ENCODE results near the gene PHC1. TPM values are rescaled to one million over a fixed set of nuclear protein-coding genes. Genes with fewer than 3 reads are reported as not detected.

Gene PHC1
- total RNA-seq, 4 donors from 2014 or later: 4.6 to 14.9 (median 11.0) TPM

DNA sequence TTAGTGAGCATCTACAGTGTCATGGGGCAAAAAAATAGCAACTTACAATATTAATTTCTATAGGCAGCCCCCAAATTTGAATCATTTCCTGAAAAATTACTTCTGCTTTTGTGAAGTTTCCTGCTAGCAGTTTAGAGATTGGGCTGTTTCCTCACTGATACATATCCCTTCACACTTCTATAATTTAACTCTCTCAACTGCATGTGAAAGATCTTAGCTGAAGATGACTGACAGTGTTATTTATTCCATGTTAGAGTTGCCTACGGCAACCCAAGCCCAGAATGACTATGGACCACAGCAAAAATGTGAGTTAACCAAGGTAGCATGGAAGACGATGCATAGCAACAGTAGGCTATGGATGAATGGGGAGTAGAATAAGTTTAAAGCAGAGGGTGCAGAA is 75.1 kb downstream of the PHC1 start, which contains the start of gene KLRG1:
Gene KLRG1 (plus strand): TSS at position 134 of the 400 bp plus-strand sequence. CDS start 90 bp downstream, at position 224.
- DNase-seq (ENCODE audit: low spot score in 2 of 2): no peak
- H3K4me3 ChIP-seq (ENCODE audit: low read depth, poor library complexity, severe bottlenecking): no peak within 1 kb of the TSS
- WGBS, 2 donors: 70 to 82% methylated on average over 2 of the region's 2 CpGs
- intact Hi-C loops (cut with DNase I; ENCODE audit: low total_unique reads): no loop called here
- TF ChIP-seq POLR2A (IDR thresholded peaks at IDR 0.05): no peak
- TF ChIP-seq, protein P1, sequence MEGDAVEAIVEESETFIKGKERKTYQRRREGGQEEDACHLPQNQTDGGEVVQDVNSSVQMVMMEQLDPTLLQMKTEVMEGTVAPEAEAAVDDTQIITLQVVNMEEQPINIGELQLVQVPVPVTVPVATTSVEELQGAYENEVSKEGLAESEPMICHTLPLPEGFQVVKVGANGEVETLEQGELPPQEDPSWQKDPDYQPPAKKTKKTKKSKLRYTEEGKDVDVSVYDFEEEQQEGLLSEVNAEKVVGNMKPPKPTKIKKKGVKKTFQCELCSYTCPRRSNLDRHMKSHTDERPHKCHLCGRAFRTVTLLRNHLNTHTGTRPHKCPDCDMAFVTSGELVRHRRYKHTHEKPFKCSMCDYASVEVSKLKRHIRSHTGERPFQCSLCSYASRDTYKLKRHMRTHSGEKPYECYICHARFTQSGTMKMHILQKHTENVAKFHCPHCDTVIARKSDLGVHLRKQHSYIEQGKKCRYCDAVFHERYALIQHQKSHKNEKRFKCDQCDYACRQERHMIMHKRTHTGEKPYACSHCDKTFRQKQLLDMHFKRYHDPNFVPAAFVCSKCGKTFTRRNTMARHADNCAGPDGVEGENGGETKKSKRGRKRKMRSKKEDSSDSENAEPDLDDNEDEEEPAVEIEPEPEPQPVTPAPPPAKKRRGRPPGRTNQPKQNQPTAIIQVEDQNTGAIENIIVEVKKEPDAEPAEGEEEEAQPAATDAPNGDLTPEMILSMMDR (IDR thresholded peaks at IDR 0.05): no peak

Other genes with a start within 250 kb of the PHC1 start
- 10 to 100 TPM in 3 of 4 donors, 1 to 10 TPM in 1; 5.8 to 17.9 (median 11.8) TPM for gene RIMKLB, start 216.5 kb upstream of the PHC1 start, total RNA-seq
- 100 to 1,000 TPM; 124 to 341 (median 216) TPM for gene A2ML1, start 91.9 kb upstream of the PHC1 start, total RNA-seq
- gene M6PR, start 35.1 kb downstream of the PHC1 start, total RNA-seq: 100 to 1,000 TPM in 1 of 4 donors, 10 to 100 TPM in 3; 72.8 to 122 (median 73.4) TPM
- under 1 TPM in 1 of 4 donors, not detected in 3; 0.34 TPM for gene KLRG1, start 75.0 kb downstream of the PHC1 start, total RNA-seq
- 100 to 1,000 TPM in 1 of 4 donors, 10 to 100 TPM in 3; 32.9 to 123 (median 49.6) TPM for gene A2M, start 201.4 kb downstream of the PHC1 start, total RNA-seq

Measured in lower leg skin (tissue), 4 donors.